IgD-negative memory B cell (primary cell): ENCODE measurements around the gene ISCA1. TPM values are rescaled to one million over a fixed set of nuclear protein-coding genes. Genes with fewer than 3 reads are reported as not detected.
"Not testable (repeated sequence)": the region's sequence is repeated elsewhere in the genome, so short reads cannot be mapped to it uniquely, and the experiment has no call there.

ENCODE experiments used
- H3K27ac Mint-ChIP-seq, 3 donors: one replicate each; pipeline ENCODE4 v1.8.0; 2020 to 2022; ENCODE audit warnings: mild to moderate bottlenecking in 3 of 3, mixed read lengths in 3 of 3, moderate library complexity in 1 of 3
- H3K27me3 Mint-ChIP-seq: one replicate; pipeline ENCODE4 v1.8.0; 2021; ENCODE audit warnings: mixed read lengths
- H3K36me3 Mint-ChIP-seq: one replicate; pipeline ENCODE4 v1.8.0; 2020; ENCODE audit warnings: mild to moderate bottlenecking, mixed read lengths
- H3K4me1 Mint-ChIP-seq, 3 donors: one replicate each; pipeline ENCODE4 v1.8.0; 2020 to 2022; ENCODE audit warnings: mixed read lengths in 3 of 3, mild to moderate bottlenecking in 1 of 3
- H3K4me3 Mint-ChIP-seq, 4 donors: one replicate each; pipeline ENCODE4 v1.8.0; 2020 to 2022; ENCODE audit warnings: mild to moderate bottlenecking in 4 of 4, mixed read lengths in 4 of 4, moderate library complexity in 3 of 4
- H3K9me3 Mint-ChIP-seq, 3 donors: one replicate each; pipeline ENCODE4 v1.8.0; 2020 to 2021; ENCODE audit warnings: mixed read lengths in 3 of 3, mild to moderate bottlenecking in 1 of 3
- polyA plus RNA-seq: library from polyadenylated mRNA; unstranded; fragments of 300-500 nt; fragmentation: Illumina TruSeq; gene quantifications from one replicate; pipeline ENCODE4 v1.2.3, GENCODE V29; 2021

ISCA1 gene
- polyA plus RNA-seq, 1 donor from 2014 or later: 27.5 TPM

- H3K9me3 Mint-ChIP-seq: no peaks in the 10 kb centered on the region
- no peak overlapping the region for H3K4me3 Mint-ChIP-seq
- peaks cover 2% of the 10 kb centered on the region for H3K36me3 Mint-ChIP-seq
- H3K4me1 Mint-ChIP-seq: peaks cover 0 to 4% (median 1%) of the 10 kb centered on the region in 3 donors
- H3K27me3 Mint-ChIP-seq: no peaks in the 10 kb centered on the region
- no peak overlapping the region for H3K27ac Mint-ChIP-seq
These were observed 19.3 kb upstream of the ISCA1 start for GRCh38 chr9:86301686-86302085.

- Mint-ChIP-seq H3K27ac (no peak overlapping the region), H3K4me3 (no peak overlapping the region), H3K36me3 (peaks cover 2% of the 10 kb centered on the region), H3K4me1 (peaks cover 0 to 4% (median 1%) of the 10 kb centered on the region in 3 donors), H3K27me3 (no peaks in the 10 kb centered on the region), H3K9me3 (no peaks in the 10 kb centered on the region)
These were observed 18.4 kb upstream of the ISCA1 start for GRCh38 chr9:86300701-86301100.

GRCh38 chr9:86298873-86299272 lies 16.5 kb upstream of the ISCA1 start:
- peaks cover 0 to 4% (median 1%) of the 10 kb centered on the region in 3 donors for H3K4me1 Mint-ChIP-seq
- peaks cover 2% of the 10 kb centered on the region for H3K36me3 Mint-ChIP-seq
- no peaks in the 10 kb centered on the region for H3K27me3 Mint-ChIP-seq
- H3K27ac Mint-ChIP-seq: no peak overlapping the region
- H3K9me3 Mint-ChIP-seq: no peaks in the 10 kb centered on the region
- H3K4me3 Mint-ChIP-seq: no peak overlapping the region

GRCh38 chr9:86290341-86290740 lies 8.0 kb upstream of the ISCA1 start:
- H3K9me3 Mint-ChIP-seq, H3K4me1 Mint-ChIP-seq, H3K36me3 Mint-ChIP-seq, H3K4me3 Mint-ChIP-seq, H3K27me3 Mint-ChIP-seq, H3K27ac Mint-ChIP-seq: not testable (repeated sequence)

- Mint-ChIP-seq H3K27me3 (no peaks in the 10 kb centered on the region), H3K4me3 (no peak overlapping the region), H3K27ac (peak overlapping the region in 1 of 3 donors; percentile 39), H3K36me3 (peaks cover 1% of the 10 kb centered on the region), H3K9me3 (no peaks in the 10 kb centered on the region), H3K4me1 (peaks cover 0 to 4% (median 1%) of the 10 kb centered on the region in 3 donors)
These were observed 6.3 kb upstream of the ISCA1 start for GRCh38 chr9:86288499-86289198.

- H3K4me3 Mint-ChIP-seq: peak overlapping the region in 1 of 4 donors; percentile 28
- no peaks in the 10 kb centered on the region for H3K36me3 Mint-ChIP-seq
- peaks cover 0 to 10% (median 2%) of the 10 kb centered on the region in 3 donors for H3K4me1 Mint-ChIP-seq
- no peaks in the 10 kb centered on the region for H3K27me3 Mint-ChIP-seq
- H3K9me3 Mint-ChIP-seq: no peaks in the 10 kb centered on the region
- H3K27ac Mint-ChIP-seq: peak overlapping the region in 2 of 3 donors; percentile 35 to 54
These were observed 4.7 kb upstream of the ISCA1 start for GRCh38 chr9:86287013-86287412.

GRCh38 chr9:86286278-86286677 lies 3.9 kb upstream of the ISCA1 start:
- Mint-ChIP-seq H3K4me1 (peaks cover 4 to 13% (median 5%) of the 10 kb centered on the region in 3 donors), H3K27ac (peak overlapping the region in 2 of 3 donors; percentile 54 to 78), H3K27me3 (no peaks in the 10 kb centered on the region), H3K36me3 (no peaks in the 10 kb centered on the region), H3K4me3 (peak overlapping the region in 1 of 4 donors; percentile 61), H3K9me3 (no peaks in the 10 kb centered on the region)

GRCh38 chr9:86285261-86285660 lies 2.9 kb upstream of the ISCA1 start:
- Mint-ChIP-seq H3K27ac (peak overlapping the region; percentile 18 to 71 (median 19)), H3K4me1 (peaks cover 10 to 17% (median 12%) of the 10 kb centered on the region in 3 donors), H3K27me3 (no peaks in the 10 kb centered on the region), H3K36me3 (no peaks in the 10 kb centered on the region), H3K9me3 (no peaks in the 10 kb centered on the region), H3K4me3 (peak overlapping the region in 1 of 4 donors; percentile 61)

- Mint-ChIP-seq H3K27me3 (no peaks in the 10 kb centered on the region), H3K4me3 (peak overlapping the region; percentile 92 to 96 (median 94)), H3K4me1 (peaks cover 18 to 26% (median 20%) of the 10 kb centered on the region in 3 donors)
These were observed 719 bp upstream of the ISCA1 start for GRCh38 chr9:86282979-86283535.

GRCh38 chr9:86281593-86282076 lies 703 bp downstream of the ISCA1 start:
- no peaks in the 10 kb centered on the region for H3K9me3 Mint-ChIP-seq
- H3K36me3 Mint-ChIP-seq: peaks cover 4% of the 10 kb centered on the region
- peak overlapping the region; percentile 92 to 96 (median 94) for H3K4me3 Mint-ChIP-seq
- H3K27me3 Mint-ChIP-seq: no peaks in the 10 kb centered on the region
- peak overlapping the region; percentile 86 to 97 (median 90) for H3K27ac Mint-ChIP-seq
- H3K4me1 Mint-ChIP-seq: peaks cover 20 to 34% (median 23%) of the 10 kb centered on the region in 3 donors

More at GRCh38 chr9:86282979-86283535, 719 bp upstream of the ISCA1 start:
- Mint-ChIP-seq H3K36me3 (no peaks in the 10 kb centered on the region), H3K9me3 (no peaks in the 10 kb centered on the region), H3K27ac (peak overlapping the region; percentile 86 to 99 (median 97))

GRCh38 chr9:86280580-86280979 lies 1.8 kb downstream of the ISCA1 start:
- Mint-ChIP-seq H3K27ac (peak overlapping the region in 1 of 3 donors; percentile 86), H3K4me1 (peaks cover 20 to 34% (median 23%) of the 10 kb centered on the region in 3 donors), H3K27me3 (no peaks in the 10 kb centered on the region), H3K36me3 (peaks cover 4% of the 10 kb centered on the region), H3K9me3 (no peaks in the 10 kb centered on the region), H3K4me3 (peak overlapping the region in 3 of 4 donors; percentile 16 to 96 (median 92))

GRCh38 chr9:86279839-86280238 lies 2.5 kb downstream of the ISCA1 start:
- Mint-ChIP-seq H3K36me3 (peaks cover 4% of the 10 kb centered on the region), H3K27me3 (no peaks in the 10 kb centered on the region), H3K9me3 (no peaks in the 10 kb centered on the region), H3K4me3 (peak overlapping the region in 2 of 4 donors; percentile 50 to 69), H3K4me1 (peaks cover 20 to 35% (median 23%) of the 10 kb centered on the region in 3 donors), H3K27ac (no peak overlapping the region)

GRCh38 chr9:86277072-86277471 lies 5.3 kb downstream of the ISCA1 start:
- H3K27me3 Mint-ChIP-seq: no peaks in the 10 kb centered on the region
- H3K4me1 Mint-ChIP-seq: peaks cover 18 to 27% (median 23%) of the 10 kb centered on the region in 3 donors
- peak overlapping the region in 1 of 3 donors; percentile 63 for H3K27ac Mint-ChIP-seq
- H3K36me3 Mint-ChIP-seq: peaks cover 4% of the 10 kb centered on the region
- H3K9me3 Mint-ChIP-seq: no peaks in the 10 kb centered on the region
- H3K4me3 Mint-ChIP-seq: peak overlapping the region in 1 of 4 donors; percentile 22

GRCh38 chr9:86275962-86276361 lies 6.4 kb downstream of the ISCA1 start:
- Mint-ChIP-seq H3K4me3 (no peak overlapping the region), H3K27me3 (no peaks in the 10 kb centered on the region), H3K27ac (no peak overlapping the region), H3K4me1 (peaks cover 12 to 20% (median 15%) of the 10 kb centered on the region in 3 donors), H3K9me3 (no peaks in the 10 kb centered on the region), H3K36me3 (peaks cover 4% of the 10 kb centered on the region)

GRCh38 chr9:86274821-86275643 lies 7.3 kb downstream of the ISCA1 start:
- no peaks in the 10 kb centered on the region for H3K9me3 Mint-ChIP-seq
- H3K36me3 Mint-ChIP-seq: peaks cover 4% of the 10 kb centered on the region
- no peaks in the 10 kb centered on the region for H3K27me3 Mint-ChIP-seq
- no peak overlapping the region for H3K27ac Mint-ChIP-seq
- peaks cover 8 to 19% (median 12%) of the 10 kb centered on the region in 3 donors for H3K4me1 Mint-ChIP-seq
- no peak overlapping the region for H3K4me3 Mint-ChIP-seq
